CD4-positive, alpha-beta T cell treated with Interferon alpha-2 for 1 hour (primary cell): ENCODE data around the gene DDX49.
"Not testable (repeated sequence)": the region's sequence is repeated elsewhere in the genome, so short reads cannot be mapped to it uniquely, and the experiment has no call there.

Experiments used
- DNase-seq, 2 donors: peaks; one replicate each; pipeline ENCODE4 v3.0.0-alpha.2; 2020 to 2022

Gene DDX49

GRCh38 chr19:18942692-18943091 is 23.2 kb downstream of the DDX49 start:
- DNase-seq: no peak

DNA sequence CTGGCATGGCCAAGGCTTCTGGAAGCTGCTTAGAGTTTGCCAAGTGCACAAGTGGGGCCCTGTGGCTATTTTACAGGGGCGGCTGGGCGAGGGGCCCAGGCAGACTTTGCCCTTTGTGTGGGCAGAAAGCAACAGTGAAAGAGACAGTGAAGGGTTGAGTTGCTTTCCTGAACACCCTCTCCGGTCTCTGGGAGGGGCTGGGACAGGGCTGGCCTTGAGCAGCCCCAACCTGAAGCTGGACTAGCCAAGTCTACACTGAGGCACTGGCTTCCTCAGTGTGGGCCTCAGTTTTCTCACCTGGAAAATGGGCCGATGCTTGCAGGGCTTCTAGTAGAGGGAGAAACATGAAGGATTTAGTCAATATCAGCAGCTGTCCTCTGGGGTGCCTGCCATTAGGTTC is 23.9 kb downstream of the DDX49 start:
- no peak for DNase-seq

GRCh38 chr19:18945297-18945696 is 25.8 kb downstream of the DDX49 start:
- DNase-seq: no peak

GRCh38 chr19:18946335-18946734 is 26.8 kb downstream of the DDX49 start:
- no peak for DNase-seq

- DNase-seq: no peak
Measured at GRCh38 chr19:18946918-18947317, 27.4 kb downstream of the DDX49 start.

DNA sequence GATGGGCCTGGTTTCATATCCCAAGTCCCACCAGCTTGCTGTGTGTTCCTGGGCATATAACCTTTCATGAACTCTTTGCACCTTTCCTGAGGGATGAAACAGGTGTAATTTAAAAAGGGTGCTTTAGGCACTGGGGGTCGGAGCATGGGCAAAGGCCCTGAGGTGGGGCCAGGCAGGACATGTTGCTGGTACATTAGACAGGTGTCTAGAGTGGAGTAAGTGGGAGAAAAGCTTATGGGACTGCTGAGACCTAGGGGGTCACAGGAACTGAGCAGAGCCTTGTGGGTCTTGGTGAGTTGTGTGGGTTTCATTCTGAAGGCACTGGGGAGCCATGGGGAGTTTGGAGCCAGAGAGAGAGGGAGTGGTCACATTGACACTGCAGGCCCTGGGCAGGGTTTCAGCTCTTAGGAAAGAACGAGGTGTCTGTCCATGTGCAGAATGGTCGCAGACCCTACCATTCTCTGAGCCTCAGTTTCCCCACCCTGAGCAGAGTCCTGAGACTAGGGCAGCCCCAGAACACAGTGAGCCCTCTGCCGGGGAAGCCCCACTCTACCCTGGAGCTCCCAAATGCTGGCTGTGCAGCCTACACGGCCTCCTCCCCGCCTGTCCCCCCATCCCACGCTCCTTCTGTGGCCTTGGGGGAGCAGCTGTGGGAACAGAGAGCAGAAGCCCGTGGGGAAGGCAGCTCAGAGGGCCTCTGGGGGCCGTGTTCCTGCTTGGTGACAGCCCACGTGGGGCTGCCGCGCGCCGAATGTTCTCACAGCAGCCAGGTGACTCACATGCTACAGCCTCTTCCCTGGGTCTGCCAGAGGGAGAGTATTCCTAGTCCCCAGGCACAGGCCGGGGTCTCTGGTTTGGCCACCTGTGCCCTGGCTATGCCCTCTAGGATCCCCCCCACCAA is 28.8 kb downstream of the DDX49 start:
- no peak for DNase-seq

- DNase-seq: no peak
Measured at GRCh38 chr19:18948976-18949356, 29.5 kb downstream of the DDX49 start.

DNA sequence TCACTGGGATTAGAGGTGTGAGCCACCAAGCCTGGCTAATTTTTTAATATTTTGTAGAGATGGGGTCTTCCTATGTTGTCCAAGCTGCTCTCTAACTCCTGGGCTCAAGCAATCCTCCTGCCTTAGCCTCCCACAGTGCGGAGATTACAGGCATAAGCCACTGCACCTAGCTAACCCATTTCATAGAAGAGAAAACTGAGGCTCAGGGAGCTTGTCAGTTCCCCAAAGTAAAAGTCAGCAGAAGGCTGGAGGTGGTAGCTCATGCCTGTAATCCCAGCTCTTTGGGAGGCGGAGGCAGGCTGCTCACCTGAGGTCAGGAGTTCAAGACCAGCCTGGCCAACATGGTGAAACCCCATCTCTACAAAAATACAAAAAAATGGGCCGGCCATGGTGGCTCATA is 30.3 kb downstream of the DDX49 start:
- no peak for DNase-seq

GRCh38 chr19:18951721-18952281 is 32.3 kb downstream of the DDX49 start:
- no peak for DNase-seq

- not testable (repeated sequence) for DNase-seq
Measured at GRCh38 chr19:18952364-18953003, 33.0 kb downstream of the DDX49 start.

DNA sequence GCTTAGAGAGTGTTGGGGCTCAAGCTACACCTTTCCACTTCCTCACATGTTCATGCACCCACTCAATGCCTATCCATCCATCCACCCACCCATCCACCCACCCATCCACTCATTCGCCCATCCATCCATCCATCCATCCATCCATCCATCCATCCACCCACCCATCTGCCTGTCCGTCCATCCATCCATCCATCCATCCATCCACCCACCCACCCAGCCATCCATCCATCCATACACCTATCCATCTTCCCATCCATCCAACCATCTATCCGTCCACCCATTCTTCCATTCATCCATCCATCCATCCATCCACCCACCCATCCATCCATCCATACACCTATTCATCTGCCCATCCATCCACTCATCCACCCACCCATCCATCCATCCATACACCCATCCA is 34.6 kb downstream of the DDX49 start:
- no peak for DNase-seq

GRCh38 chr19:18955042-18955441 is 35.5 kb downstream of the DDX49 start:
- DNase-seq: no peak

DNA sequence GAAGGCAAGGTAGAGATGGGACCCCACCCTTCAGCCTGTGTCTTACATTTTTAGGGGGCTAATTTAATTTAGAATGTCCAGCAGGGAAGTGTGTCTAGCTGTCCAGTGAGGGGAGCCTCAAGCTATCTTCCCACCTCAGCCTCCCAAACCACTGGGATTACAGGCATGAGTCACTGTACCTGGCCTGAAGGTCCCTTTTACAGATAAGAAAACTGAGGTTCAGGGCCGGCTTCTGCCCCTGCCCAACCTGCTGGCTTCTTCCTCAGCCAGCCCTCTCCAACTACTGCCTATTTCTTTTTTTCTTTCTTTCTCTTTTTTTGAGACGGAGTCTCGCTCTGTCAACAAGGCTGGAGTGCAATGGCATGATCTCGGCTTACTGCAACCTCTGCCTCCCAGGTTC is 40.9 kb downstream of the DDX49 start:
- DNase-seq: no peak

DNA sequence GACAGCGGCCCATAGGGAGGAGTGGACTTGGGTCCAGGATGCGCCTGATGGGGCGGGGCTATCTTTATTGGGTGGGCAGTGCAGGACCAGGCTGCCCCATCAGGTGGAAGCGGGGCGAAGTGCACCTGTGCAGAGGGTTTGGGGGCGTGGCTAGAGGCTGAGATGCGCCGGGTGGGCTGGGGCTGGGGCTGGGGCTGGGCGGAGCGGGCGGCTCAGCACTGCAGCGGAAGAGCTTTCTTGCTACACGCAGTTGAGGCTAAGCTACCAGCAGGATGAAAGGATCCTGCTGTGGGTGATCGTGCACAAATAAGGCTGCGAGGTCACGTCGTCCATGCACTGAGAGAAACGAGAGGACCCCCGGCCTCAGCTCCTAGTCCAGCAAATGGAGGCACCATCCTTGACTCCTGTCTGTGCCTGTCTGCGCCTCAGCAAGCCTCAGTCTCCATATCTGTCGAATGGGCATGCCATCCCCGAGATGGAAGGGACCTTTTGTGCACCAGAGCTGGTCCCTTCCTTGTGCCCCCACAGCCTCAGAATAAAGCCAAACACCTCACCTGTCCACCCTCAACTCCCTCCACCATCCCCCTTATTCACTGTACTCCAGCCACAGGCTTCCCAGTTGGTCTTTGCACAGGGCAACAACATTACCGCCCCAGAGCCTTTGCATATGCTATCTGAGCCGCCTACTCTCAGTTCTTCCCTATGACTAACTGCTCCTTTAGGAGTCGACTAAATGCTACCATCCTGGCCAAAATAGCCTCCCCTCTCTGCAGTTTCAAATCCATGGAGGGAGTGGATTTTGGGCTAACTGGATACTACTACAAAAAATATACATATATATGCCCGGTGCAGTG is 42.5 kb downstream of the DDX49 start:
- DNase-seq: no peak

DNA sequence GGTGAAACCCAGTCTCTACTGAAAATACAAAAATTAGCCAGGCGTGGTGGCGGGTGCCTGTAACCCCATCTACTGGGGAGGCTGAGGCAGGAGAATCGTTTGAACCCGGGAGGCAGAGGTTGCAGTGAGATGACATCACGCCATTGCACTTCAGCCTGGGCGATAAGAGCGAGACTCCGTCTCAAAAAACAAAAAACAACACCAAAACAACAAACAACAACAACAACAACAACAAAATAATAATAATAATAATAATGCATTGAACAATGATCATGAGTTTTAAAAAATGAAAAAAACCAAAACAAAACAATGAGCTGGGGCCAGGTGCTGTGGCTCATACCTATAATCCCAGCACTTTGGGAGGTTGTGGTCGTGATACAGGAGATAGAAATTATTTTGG is 44.6 kb downstream of the DDX49 start:
- DNase-seq: no peak

- DNase-seq: no peak
Measured at GRCh38 chr19:18966307-18966706, 46.8 kb downstream of the DDX49 start.

GRCh38 chr19:18967358-18968146 is 48.0 kb downstream of the DDX49 start:
- peak in 1 of 2 donors; percentile 30 for DNase-seq

GRCh38 chr19:18969931-18970659 is 50.6 kb downstream of the DDX49 start:
- no peak for DNase-seq

DNA sequence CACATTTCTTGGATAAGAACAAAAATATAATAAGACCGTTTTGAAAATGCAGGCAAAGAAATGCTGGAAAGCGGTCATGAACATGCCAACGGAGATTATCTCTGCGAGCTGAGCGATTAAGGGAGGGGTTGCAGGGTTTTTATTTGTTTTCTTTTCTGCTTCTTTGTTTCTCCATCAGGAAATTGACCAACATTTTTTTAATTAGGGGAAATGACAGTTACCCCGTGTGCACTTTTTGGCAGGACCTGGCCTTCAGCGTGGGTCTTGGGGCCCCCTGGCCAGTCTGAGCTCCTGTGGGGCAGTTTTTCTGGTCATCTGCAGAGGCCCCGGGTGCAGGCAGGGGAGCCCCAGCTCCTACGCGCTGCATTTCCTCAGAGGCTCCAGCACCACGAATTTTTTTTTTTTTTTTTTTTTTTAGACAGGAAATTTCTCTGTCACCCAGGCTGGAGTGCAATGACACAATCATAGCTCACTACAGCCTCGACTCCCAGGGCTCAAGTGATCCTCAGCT is 52.8 kb downstream of the DDX49 start:
- peak in 1 of 2 donors; percentile 4 for DNase-seq

DNA sequence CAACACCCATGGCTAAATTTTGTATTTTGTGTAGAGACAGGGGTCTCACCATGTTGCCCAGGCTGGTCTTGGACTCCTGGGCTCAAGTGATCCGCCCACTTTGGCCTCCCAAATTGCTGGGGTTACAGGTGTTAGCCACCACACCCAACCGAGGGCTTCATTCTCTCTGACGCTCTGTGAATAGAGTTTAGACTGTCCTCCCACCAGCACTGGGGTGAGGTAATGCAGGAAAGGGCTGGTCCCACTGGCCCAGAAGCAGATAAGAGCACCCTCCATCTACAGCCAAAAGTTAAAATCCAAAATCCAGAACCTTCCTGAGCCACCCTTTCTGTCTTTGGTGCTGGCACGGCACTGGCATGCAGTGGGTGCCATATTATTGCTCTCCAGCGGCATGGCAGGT is 53.3 kb downstream of the DDX49 start:
- no peak for DNase-seq

DNA sequence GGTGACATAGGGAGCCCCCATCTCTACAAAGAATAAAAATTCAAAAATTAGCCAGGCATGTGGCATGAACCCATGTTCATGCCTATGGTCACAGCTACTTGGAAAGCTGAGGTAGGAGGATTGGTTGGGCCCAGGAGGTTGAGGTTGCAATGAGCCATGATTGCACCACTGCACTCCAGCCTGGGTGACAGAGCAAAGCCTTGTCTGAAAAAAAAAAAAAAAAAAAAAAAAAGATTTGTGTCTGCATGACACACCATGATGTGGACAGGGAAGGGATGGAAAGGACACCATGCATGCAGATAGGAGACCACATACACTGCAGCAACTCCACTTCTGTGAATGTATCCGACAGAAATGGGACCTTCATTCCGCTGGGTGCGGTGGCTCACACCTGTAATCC is 55.5 kb downstream of the DDX49 start:
- DNase-seq: no peak
